SKM-1 treated with dmso at 0.1 percent for 144 hours (cell line): ENCODE measurements around the gene PLAC9.
"Not testable (repeated sequence)": the region's sequence is repeated elsewhere in the genome, so short reads cannot be mapped to it uniquely, and the experiment has no call there.

Experiments used
- DNase-seq: peaks from one replicate; lab custom pipeline; 2025; ENCODE audit not compliant: unreplicated experiment; lab: John Stamatoyannopoulos, UW

The PLAC9 gene, protein sequence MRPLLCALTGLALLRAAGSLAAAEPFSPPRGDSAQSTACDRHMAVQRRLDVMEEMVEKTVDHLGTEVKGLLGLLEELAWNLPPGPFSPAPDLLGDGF

GRCh38 chr10:80132299-80133139 is at the start of gene PLAC9:
Gene PLAC9, plus strand, starts transcription at chr10:80132730. Its CDS starts 33 bp downstream, at chr10:80132763.
- DNase-seq = no peak

DNA sequence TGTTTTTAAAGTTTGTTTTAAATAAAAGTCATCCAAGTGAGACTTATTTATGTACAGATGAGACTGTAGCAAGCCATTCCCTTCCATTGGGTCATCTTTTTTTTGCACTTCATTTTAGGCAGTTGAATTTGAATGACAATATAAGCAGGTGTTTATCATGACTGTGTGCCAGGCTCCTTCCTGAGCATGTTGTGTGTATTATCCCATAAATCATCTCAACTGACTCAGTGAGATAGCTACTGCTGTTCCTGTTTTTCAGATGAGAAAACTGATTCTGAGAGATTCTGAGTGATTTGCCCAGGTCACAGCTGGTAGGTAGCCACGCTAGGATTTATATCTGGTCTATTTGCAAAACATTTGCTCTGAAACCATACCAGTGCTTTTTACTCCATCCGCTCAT is 42.4 kb upstream of the PLAC9 start:
- no peak for DNase-seq

DNA sequence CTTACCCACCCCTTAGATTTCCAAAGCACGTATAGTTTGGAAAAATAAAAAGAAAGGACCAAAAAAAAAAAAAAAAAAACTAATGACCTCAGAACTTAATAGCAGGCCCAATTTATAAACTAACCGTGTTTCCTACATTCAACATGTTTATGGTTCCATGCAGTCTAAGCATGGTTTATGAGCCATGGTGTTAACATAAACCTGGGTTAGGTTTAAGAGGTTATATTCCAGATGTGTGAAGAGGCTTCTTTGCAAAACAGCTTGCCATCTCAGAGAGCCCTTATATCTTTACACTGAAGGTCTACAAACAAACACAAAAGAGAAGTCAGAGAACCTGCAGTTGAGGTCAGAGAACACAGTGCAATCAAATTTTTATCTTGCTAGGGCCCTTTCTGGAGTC is 38.3 kb upstream of the PLAC9 start:
- no peak for DNase-seq

GRCh38 chr10:80098272-80098671 is 34.3 kb upstream of the PLAC9 start:
- not testable (repeated sequence) for DNase-seq

DNA sequence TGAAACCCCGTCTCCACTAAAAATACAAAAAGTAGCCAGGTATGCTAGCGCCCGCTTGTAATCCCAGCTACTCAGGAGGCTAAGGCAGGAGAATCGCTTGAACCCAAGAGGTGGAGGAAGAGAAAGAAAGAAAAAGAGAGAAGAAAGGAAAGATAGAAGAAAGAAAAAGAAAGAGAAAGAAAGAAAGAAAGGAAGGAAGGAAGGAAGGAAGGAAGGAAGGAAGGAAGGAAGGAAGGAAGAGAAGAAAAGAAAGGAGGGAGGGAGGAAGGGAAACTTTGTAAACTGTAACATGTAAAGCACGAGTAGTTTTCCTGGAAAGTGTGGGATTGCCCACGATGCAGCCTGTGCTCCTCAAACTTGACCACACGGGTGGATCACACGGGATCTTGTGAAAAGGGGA is 33.2 kb upstream of the PLAC9 start:
- not testable (repeated sequence) for DNase-seq

GRCh38 chr10:80100116-80100515 is 32.4 kb upstream of the PLAC9 start:
- no peak for DNase-seq

DNA sequence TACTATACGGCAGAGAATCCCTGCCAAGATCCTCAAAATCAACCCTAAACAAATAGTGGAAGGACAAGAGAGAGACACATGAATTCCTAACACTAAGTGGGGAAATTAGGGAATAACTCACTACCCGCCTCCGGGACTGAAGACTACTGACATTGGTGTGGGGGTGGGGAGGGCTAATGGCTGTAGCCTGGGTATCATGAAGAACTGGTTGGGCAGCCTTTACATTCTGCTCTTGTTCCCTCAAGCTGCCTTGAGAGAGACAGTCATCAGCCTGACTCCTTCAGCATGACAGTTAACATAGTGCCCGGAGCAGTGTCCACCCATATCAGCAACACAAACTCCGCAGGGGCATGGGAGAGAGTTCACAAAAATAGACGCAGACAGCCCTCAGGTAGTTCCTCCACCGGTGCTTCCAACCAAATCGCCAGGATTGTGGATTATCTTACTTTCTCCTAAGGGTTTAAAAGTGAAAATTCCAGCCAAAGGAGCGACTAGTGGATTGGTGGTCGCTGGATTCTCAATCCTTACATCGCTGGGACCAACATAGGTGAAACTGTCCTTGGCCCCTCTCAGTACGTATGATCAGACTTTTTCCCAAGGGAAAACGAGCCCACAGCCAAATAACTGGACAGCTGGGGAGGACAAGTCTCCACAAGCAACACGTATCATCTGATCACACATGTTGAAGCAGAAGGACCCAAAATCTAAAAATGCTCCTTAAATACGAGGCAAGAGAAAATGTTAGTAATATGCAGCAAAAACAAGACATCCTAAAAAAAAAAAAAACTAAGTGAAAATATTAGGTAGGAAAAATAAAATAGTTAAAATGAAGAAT is 31.5 kb upstream of the PLAC9 start:
- DNase-seq = no peak

DNA sequence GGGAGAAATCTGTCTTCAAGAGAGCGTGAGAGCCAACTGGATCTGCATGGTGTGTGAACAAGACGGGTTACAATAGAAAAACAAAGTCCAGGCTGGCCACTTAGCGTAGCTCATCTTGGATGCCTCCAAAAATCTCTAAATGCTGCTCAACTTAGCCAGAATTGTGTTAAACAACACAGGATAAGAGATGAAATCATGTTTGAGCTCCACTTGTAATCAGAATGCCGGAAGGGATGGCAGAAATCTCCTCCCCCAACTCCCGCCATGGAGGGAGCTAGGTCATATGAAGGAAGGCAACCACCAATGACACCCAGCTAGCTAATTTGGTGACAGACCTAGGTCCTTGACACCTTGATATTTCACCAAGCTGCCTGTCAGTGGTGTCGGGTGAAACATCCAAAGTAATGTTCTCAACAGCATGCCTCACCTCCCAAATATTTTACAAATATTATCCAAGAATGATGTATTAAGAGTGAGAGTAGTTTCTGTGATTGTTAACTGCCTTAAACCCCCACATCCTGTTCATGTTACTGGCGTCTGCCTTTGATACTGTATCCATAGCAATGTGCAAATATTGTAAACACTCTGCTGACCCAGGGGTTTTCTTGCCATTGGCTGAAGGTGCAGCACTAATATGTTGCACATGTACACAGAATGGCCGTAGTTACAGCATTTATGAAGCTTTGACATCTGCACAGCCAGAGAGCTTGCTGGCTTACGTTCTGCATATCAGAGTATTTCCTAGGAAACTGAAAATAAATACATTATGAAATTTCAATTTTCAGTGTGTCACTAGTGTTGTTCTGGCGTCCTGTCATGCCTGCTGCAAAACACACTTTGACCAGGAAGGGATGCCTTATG is 28.2 kb upstream of the PLAC9 start:
- no peak for DNase-seq

GRCh38 chr10:80108576-80109239 is 23.8 kb upstream of the PLAC9 start:
- no peak for DNase-seq

DNA sequence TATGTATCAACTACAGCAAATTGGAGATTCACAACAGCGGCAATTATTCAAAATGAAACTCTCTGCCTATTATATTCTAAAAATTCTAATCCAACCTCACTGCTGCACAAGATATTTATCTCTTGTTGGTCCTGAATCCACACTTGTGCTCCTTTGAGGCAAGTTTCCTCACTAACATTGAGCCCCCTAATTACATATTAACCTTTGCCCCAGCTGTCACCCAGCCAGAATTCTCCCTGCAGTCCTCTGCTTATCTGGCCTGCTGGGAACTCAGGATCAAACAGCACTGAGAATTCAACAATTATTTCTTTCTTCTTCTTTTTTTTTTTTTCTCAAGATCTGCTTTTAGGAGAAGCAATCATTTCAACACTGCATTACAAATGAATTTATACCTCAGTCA is 21.5 kb upstream of the PLAC9 start:
- DNase-seq = no peak

DNA sequence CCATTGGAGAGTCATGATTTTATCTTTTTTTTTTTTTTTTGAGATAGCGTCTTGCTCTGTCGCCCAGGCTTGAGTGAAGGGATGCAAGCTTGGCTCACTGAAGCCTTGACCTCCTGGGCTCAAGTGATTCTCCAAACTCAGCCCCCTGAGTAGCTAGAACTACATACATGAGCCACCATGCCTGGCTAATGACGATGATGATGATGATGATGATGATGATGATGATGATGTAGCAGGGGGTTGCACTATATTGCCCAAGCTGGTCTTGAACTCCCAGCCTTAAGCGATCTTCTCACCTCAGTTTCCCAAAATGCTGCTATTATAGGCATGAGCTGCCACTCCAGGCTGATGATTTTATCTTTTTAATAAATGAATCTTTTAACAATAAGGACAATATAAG is 13.9 kb upstream of the PLAC9 start:
- no peak for DNase-seq

DNA sequence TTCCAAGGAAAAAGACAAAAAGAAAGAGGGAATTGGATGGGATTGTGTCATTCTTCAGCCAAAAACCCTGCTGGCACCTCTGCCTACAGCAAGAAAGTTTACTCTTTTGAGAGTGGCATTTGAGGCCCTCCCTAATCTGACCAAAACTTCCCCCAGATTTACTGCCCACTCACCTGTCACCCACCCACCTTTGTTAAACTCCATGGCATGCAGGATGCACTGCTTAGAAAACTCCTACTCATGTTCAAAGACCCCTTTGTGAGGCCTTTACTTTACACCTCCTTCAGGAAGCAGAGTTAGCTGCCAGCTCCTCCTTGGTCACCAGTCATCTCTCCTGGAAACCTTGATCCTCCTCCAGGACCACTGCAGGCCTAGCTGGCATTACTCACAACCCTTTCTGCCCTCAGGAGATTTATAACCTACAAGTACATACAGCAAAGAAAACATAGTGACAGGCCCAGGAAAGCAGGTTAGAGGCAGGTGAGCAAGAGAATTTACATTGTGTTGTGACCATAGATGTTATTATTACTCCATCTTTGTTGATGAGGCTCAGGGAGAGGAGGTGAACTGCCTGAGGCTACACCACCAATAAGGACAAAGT is 10.3 kb upstream of the PLAC9 start:
- DNase-seq = no peak

DNA sequence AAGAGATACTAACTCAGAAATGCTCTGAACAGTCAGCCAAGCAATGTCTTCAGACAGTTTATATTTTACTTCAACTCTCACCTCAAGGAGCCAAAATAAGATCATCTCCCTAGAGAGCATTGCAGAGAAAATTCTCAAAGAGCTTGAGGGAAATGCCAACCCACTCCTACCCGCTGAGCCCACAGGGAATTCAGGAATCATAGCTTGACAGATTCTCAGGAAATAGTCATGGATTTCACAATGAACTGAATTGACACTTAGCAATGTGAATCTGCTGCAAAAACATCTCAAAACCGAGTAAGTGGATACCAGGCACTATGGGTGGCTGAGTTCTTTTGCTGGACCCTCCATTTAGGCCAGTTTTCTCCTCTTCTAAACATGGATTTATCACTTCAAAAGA is 9.8 kb upstream of the PLAC9 start:
- no peak for DNase-seq

DNA sequence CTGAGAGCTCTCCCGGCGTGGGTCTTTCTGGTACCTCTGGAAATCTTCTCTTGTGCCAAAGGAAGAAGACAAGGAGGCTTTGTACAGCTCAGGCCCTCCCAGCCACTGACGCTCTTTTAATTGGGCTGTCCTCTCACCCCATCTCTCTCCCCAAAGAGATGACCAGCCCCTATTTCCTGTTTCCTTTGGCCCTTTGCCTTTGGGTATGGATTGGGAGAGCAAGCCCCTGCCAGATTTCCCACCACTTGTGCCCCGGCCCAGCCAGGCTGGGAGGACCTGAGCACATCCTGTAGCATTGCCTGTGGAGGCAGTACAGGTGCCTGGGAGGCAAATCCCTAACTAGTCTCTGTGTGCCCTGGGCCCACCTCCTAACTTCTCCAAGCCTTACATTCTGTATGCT is 5.7 kb upstream of the PLAC9 start:
- DNase-seq = no peak

DNA sequence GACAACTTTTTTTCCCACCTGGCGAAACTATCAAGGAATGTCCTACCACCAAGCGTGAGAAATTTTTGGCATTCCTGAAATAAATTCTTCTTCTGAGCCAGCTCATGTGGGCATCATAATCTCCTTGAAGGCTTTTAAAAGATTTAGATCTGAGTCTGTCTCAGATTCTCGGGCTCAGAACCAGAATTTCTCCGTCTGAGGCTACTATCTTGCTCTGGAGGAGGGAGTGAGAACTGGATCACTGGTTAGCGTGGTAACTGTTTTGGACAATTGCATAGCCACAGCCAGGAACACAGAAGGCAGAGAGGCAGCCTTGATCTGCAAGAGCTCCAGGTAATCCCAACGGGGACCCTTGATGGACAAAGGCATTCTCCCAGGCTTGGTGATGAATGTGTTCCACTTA is 1.0 kb upstream of the PLAC9 start:
- DNase-seq = no peak

GRCh38 chr10:80133206-80133605 is 676 bp downstream of the PLAC9 start:
- no peak for DNase-seq

GRCh38 chr10:80133687-80134086 is 1.2 kb downstream of the PLAC9 start:
- not testable (repeated sequence) for DNase-seq

GRCh38 chr10:80136134-80136571 is 3.6 kb downstream of the PLAC9 start:
- DNase-seq = no peak

- DNase-seq = no peak
These were observed 4.7 kb downstream of the PLAC9 start for GRCh38 chr10:80137031-80137862.
